HG03342 (cell line): ENCODE measurements around the gene RBFOX2.

ENCODE experiments used
- ATAC-seq: cut with Tn5 transposase; IDR thresholded peaks from one replicate; pipeline ENCODE4 v1.9.1; 2021; ENCODE audit warnings: mild to moderate bottlenecking, moderate library complexity; ENCODE audit not compliant: unreplicated experiment

The RBFOX2 gene

GRCh38 chr22:35882211-35883030 is 146.2 kb downstream of the RBFOX2 start:
- ATAC-seq, result no peak

- ATAC-seq, result no peak
These were observed 149.3 kb downstream of the RBFOX2 start for GRCh38 chr22:35879351-35879750.

GRCh38 chr22:35873426-35873825 is 155.2 kb downstream of the RBFOX2 start:
- no peak for ATAC-seq

- ATAC-seq, result no peak
These were observed 156.2 kb downstream of the RBFOX2 start for GRCh38 chr22:35872451-35872850.

- ATAC-seq, result no peak
These were observed 157.9 kb downstream of the RBFOX2 start for GRCh38 chr22:35870517-35871293.

- no peak for ATAC-seq
These were observed 159.7 kb downstream of the RBFOX2 start for GRCh38 chr22:35868938-35869337.

- no peak for ATAC-seq
These were observed 162.0 kb downstream of the RBFOX2 start for GRCh38 chr22:35866651-35867050.

- ATAC-seq, result no peak
These were observed 164.0 kb downstream of the RBFOX2 start for GRCh38 chr22:35864545-35865165.

- ATAC-seq, result no peak
These were observed 165.2 kb downstream of the RBFOX2 start for GRCh38 chr22:35863432-35863831.

GRCh38 chr22:35862697-35863096 is 165.9 kb downstream of the RBFOX2 start:
- no peak for ATAC-seq

- ATAC-seq, result no peak
These were observed 167.2 kb downstream of the RBFOX2 start for GRCh38 chr22:35861451-35861850.

GRCh38 chr22:35860837-35861236 is 167.8 kb downstream of the RBFOX2 start:
- no peak for ATAC-seq

GRCh38 chr22:35860087-35860733 is 168.4 kb downstream of the RBFOX2 start:
- no peak for ATAC-seq

GRCh38 chr22:35854334-35854733 is 174.3 kb downstream of the RBFOX2 start:
- no peak for ATAC-seq

GRCh38 chr22:35852076-35852475 is 176.5 kb downstream of the RBFOX2 start:
- ATAC-seq, result no peak

- ATAC-seq, result no peak
These were observed 177.8 kb downstream of the RBFOX2 start for GRCh38 chr22:35850831-35851230.

GRCh38 chr22:35846804-35847203 is 181.8 kb downstream of the RBFOX2 start:
- ATAC-seq, result no peak

GRCh38 chr22:35844886-35845285 is 183.7 kb downstream of the RBFOX2 start:
- ATAC-seq, result no peak

- no peak for ATAC-seq
These were observed 185.7 kb downstream of the RBFOX2 start for GRCh38 chr22:35842954-35843353.

- ATAC-seq, result no peak
These were observed 186.1 kb downstream of the RBFOX2 start for GRCh38 chr22:35842519-35842913.

- ATAC-seq, result no peak
These were observed 186.6 kb downstream of the RBFOX2 start for GRCh38 chr22:35841907-35842518.
